A549 (cell line): ENCODE measurements around the gene LRRC59. TPM values are rescaled to one million over a fixed set of nuclear protein-coding genes. Genes with fewer than 3 reads are reported as not detected.

ENCODE experiments used
- ATAC-seq, 2 experiments: fragments of 200-7000 bp in 1 of 2; fragments of >200 bp in 1 of 2; cut with Nextera tagmentation in 1 of 2; cut with Tn5 transposase in 1 of 2; 3 replicates each; pipeline versions ENCODE4 v1.8.0 to v1.9.1; 2018 to 2020; ENCODE audit warnings: mild to moderate bottlenecking in 1 of 2, moderate library complexity in 1 of 2
- CTCF ChIA-PET: fragments of 300-600 bp; sonication (Branson Sonifier 250); formaldehyde crosslinking; extraction: SDS; loops from one replicate; lab custom pipeline; 2021; ENCODE audit warnings: antibody characterized with exemption, inconsistent platforms; lab: Yijun Ruan, JAX
- POLR2A ChIA-PET: fragments of 350-600 bp; formaldehyde crosslinking; extraction: SDS; loops from one replicate; lab custom pipeline; 2021; ENCODE audit warnings: antibody characterized with exemption, inconsistent platforms; lab: Yijun Ruan, JAX
- DNase-seq, 2 experiments: peaks; one replicate each; pipeline versions ENCODE4 v3.0.0 to v3.0.0-alpha.2; 2011 to 2016; ENCODE audit warnings: low read depth in 1 of 2, low spot score in 1 of 2
- FAIRE-seq: peaks from 2 replicates; lab custom pipeline; 2011; peaks lifted over from hg19 to GRCh38; lab: Jason Lieb, UNC
- H3K27ac ChIP-seq, 2 experiments: fragments of >200 bp; sonication (Bioruptor Twin); formaldehyde crosslinking; 3 replicates each; pipeline ENCODE4 v1.5.1; 2016 to 2017
- H3K4me1 ChIP-seq: fragments of >200 bp; sonication (Bioruptor Twin); formaldehyde crosslinking; 3 replicates; pipeline ENCODE4 v1.6.1; 2016
- H3K4me2 ChIP-seq: fragments of >200 bp; sonication (Bioruptor Twin); formaldehyde crosslinking; 3 replicates; pipeline ENCODE4 v1.6.1; 2016
- H3K4me3 ChIP-seq: fragments of >200 bp; sonication (Bioruptor Twin); formaldehyde crosslinking; 3 replicates; pipeline ENCODE4 v1.5.1; 2016
- H3K9me3 ChIP-seq: fragments of >200 bp; sonication (Bioruptor Twin); formaldehyde crosslinking; 3 replicates; pipeline ENCODE4 v1.6.1; 2016
- ATOH8 ChIP-seq: fragments of 250-450 bp; sonication (Bioruptor Pico); IDR thresholded peaks from 2 replicates; pipeline ENCODE4 v1.5.0; 2020; ENCODE audit warnings: low read depth, mild to moderate bottlenecking, moderate library complexity
- BCL3 ChIP-seq: fragments of >200 bp; sonication (Bioruptor Twin); formaldehyde crosslinking; IDR thresholded peaks from 3 replicates; pipeline ENCODE4 v1.6.1; 2016
- CBX2 ChIP-seq: fragments of 200-600 bp; sonication (generic); IDR thresholded peaks from 2 replicates; pipeline ENCODE4 v1.6.1; 2016; ENCODE audit warnings: low read depth, mild to moderate bottlenecking, borderline replicate concordance
- E2F6 ChIP-seq: IDR thresholded peaks from 2 replicates; pipeline ENCODE4 v1.6.1; 2012; ENCODE audit warnings: low read depth, borderline replicate concordance
- ELK1 ChIP-seq: fragments of 150-350 bp; IDR thresholded peaks from 2 replicates; pipeline ENCODE4 v1.6.1; 2014; ENCODE audit warnings: low read depth, mild to moderate bottlenecking, low read length
- EP300 ChIP-seq, 2 experiments: fragments of >200 bp; sonication (Bioruptor Twin); formaldehyde crosslinking; IDR thresholded peaks; 2 replicates in 1 of 2; 3 replicates in 1 of 2; pipeline ENCODE4 v1.6.1; 2016 to 2017
- FOSL2 ChIP-seq, 2 experiments: fragments of 450-650 bp in 1 of 2; fragments of >200 bp in 1 of 2; sonication (Bioruptor Twin) in 1 of 2; formaldehyde crosslinking; IDR thresholded peaks; 2 replicates each; pipeline versions ENCODE4 v1.5.0 to v1.6.1; 2016 to 2020; ENCODE audit warnings: mild to moderate bottlenecking in 1 of 2, moderate library complexity in 1 of 2
- HDAC2 ChIP-seq: fragments of 200-600 bp; sonication (generic); IDR thresholded peaks from 2 replicates; pipeline ENCODE4 v1.6.1; 2016
- HOXB5 ChIP-seq: fragments of 250-450 bp; sonication (Bioruptor Pico); IDR thresholded peaks from 2 replicates; pipeline ENCODE4 v1.5.0; 2020; ENCODE audit warnings: mild to moderate bottlenecking, moderate library complexity
- JUN ChIP-seq, 2 experiments: fragments of >200 bp; sonication (Bioruptor Twin); formaldehyde crosslinking; IDR thresholded peaks; 2 replicates in 1 of 2; 3 replicates in 1 of 2; pipeline ENCODE4 v1.6.1; 2016 to 2017
- JUNB ChIP-seq: fragments of >200 bp; sonication (Bioruptor Twin); formaldehyde crosslinking; IDR thresholded peaks from 2 replicates; pipeline ENCODE4 v1.6.1; 2016
- MAFK ChIP-seq: fragments of 450-650 bp; IDR thresholded peaks from 2 replicates; pipeline ENCODE4 v1.6.1; 2014; ENCODE audit not compliant: partially characterized antibody
- MYC ChIP-seq: IDR thresholded peaks from 2 replicates; pipeline ENCODE4 v1.6.1; 2012; ENCODE audit warnings: mild to moderate bottlenecking, inconsistent platforms, low read length, improper control_type of control experiment, borderline replicate concordance
- NPAS2 ChIP-seq: fragments of 250-450 bp; sonication (Bioruptor Pico); IDR thresholded peaks from 2 replicates; pipeline ENCODE4 v1.8.0; 2022; ENCODE audit warnings: mild to moderate bottlenecking, moderate library complexity, borderline replicate concordance
- PHF8 ChIP-seq: fragments of 200-600 bp; sonication (generic); IDR thresholded peaks from 2 replicates; pipeline ENCODE4 v1.6.1; 2016; ENCODE audit warnings: low read depth, mild to moderate bottlenecking, antibody characterized with exemption, moderate library complexity, borderline replicate concordance
- POLR2A ChIP-seq: IDR thresholded peaks from 2 replicates; pipeline ENCODE4 v1.6.1; 2012; ENCODE audit warnings: mild to moderate bottlenecking, low read length
- POLR2AphosphoS2 ChIP-seq: conservative IDR thresholded peaks from 2 replicates; pipeline ENCODE4 v1.6.1; 2012; ENCODE audit warnings: low read length, improper control_type of control experiment, inconsistent platforms
- RCOR1 ChIP-seq: fragments of 150-350 bp; IDR thresholded peaks from 2 replicates; pipeline ENCODE4 v1.6.1; 2014; ENCODE audit warnings: antibody characterized with exemption, low read length, low read depth
- ZSCAN20 ChIP-seq: fragments of 250-450 bp; sonication (Bioruptor Pico); IDR thresholded peaks from 2 replicates; pipeline ENCODE4 v1.8.0; 2022; ENCODE audit warnings: mild to moderate bottlenecking, moderate library complexity
- WGBS: methylation state at CpG from one replicate; pipeline ENCODE4 v1.1.6; 2017; ENCODE audit errors: missing lambda C conversion rate; 5-methylcytosine and 5-hydroxymethylcytosine counted together
- polyA plus RNA-seq, 4 experiments: library from polyadenylated mRNA; depleted of rRNA in 3 of 4; stranded (reverse); fragments of >200 nt; fragmentation: RNase III in 1 of 4; extraction: RNeasy Plus Mini Kit Qiagen cat#74134 plus additional on column Dnase treatment in 1 of 4; gene quantifications; 2 replicates in 3 of 4; 3 replicates in 1 of 4; pipeline ENCODE4 v1.2.3, GENCODE V29; 2011 to 2017

Gene LRRC59
- polyA plus RNA-seq, 2 of the 4 experiments (the other 2 are of a cell fraction) = 209 to 228 TPM

- TF ChIP-seq POLR2AphosphoS2 (0 out of 2 replicates have a peak, but pooled peaks have one; percentile 40), ZSCAN20 (CRISPR knock-in tag) (no peak)
- TF ChIP-seq, all 56 proteins: peak for 1
- peaks cover 27% of the 10 kb centered on the region for H3K4me1 ChIP-seq
- CTCF ChIA-PET = interaction anchor here (0.5 to 7.6 kb wide), 9 partner anchors 15 to 815 kb away, joined by 3 to 87 read pairs (median 3); partner anchors contain the start of gene COL1A1
- POLR2A ChIA-PET = interaction anchor here (1.3 to 2.0 kb wide), 2 partner anchors 15 to 50 kb away, joined by 3 to 6 read pairs; partner anchors contain the start of gene LRRC59
- peak overlapping the region; percentile 98 for H3K4me2 ChIP-seq
- no peak for FAIRE-seq
- DNase-seq = no peak
- WGBS = 81% methylated on average over 16 of the region's 17 CpGs
- ATAC-seq = peak in 1 of 2 experiments; percentile 13; a peak in 3 of 6 replicates
- no peaks in the 10 kb centered on the region for H3K9me3 ChIP-seq
- H3K27ac ChIP-seq = peak overlapping the region; percentile 94 to 99; a peak in 5 of 6 replicates
- peak overlapping the region; percentile 95 for H3K4me3 ChIP-seq
Measured at GRCh38 chr17:50347117-50347893, 50.0 kb downstream of the LRRC59 start.

- no peaks in the 10 kb centered on the region for H3K9me3 ChIP-seq
- ChIA-PET CTCF (interaction anchor here (0.5 to 7.6 kb wide), 8 partner anchors 16 to 816 kb away, joined by 3 to 87 read pairs (median 3); no protein-coding TSS in a partner anchor), POLR2A (interaction anchor here (0.5 to 2.0 kb wide), 6 partner anchors 14 to 51 kb away, joined by 3 to 6 read pairs (median 4); partner anchors contain the start of gene LRRC59)
- no peak for TF ChIP-seq ATOH8 (CRISPR knock-in tag)
- 0 out of 2 replicates have a peak, but pooled peaks have one; percentile 37 for TF ChIP-seq PHF8
- 0 out of 5 replicates have a peak, but pooled peaks of 1 of the 2 experiments have one; percentile 36 for TF ChIP-seq JUN (IDR thresholded peaks at IDR 0.05)
- TF ChIP-seq EP300 (IDR thresholded peaks at IDR 0.05) = no peak
- no peak for TF ChIP-seq HOXB5
- TF ChIP-seq MYC = 0 out of 2 replicates have a peak, but pooled peaks have one; percentile 42
- 0 out of 2 replicates have a peak, but pooled peaks have one; percentile 7 for TF ChIP-seq E2F6
- no peak for TF ChIP-seq JUNB
- no peak for TF ChIP-seq ELK1
- DNase-seq = peak in 1 of 2 experiments; percentile 60
- peak overlapping the region; percentile 98 for H3K4me2 ChIP-seq
- peak; percentile 46 to 53 for ATAC-seq
- H3K4me1 ChIP-seq = peaks cover 27% of the 10 kb centered on the region
- no peak for FAIRE-seq
- H3K27ac ChIP-seq = peak overlapping the region; percentile 94 to 99
- WGBS = 5% methylated on average over 27 of the region's 57 CpGs
- H3K4me3 ChIP-seq = peak overlapping the region; percentile 95
Measured at GRCh38 chr17:50346313-50347116, 50.8 kb downstream of the LRRC59 start.

- Histone ChIP-seq H3K4me1 (peaks cover 27% of the 10 kb centered on the region), H3K4me3 (peak within 1 kb of the TSS; percentile 95), H3K9me3 (no peaks in the 10 kb centered on the region), H3K4me2 (peak within 1 kb of the TSS; percentile 98), H3K27ac (peak within 1 kb of the TSS; percentile 94 to 99)
- ATAC-seq (peak; percentile 76 to 78), DNase-seq (peak; percentile 85 to 93), FAIRE-seq (no peak)
- CTCF ChIA-PET = interaction anchor here (0.9 to 7.6 kb wide), 7 partner anchors 16 to 184 kb away, joined by 3 to 87 read pairs (median 3); no protein-coding TSS in a partner anchor
- 9% methylated on average over 20 of the region's 87 CpGs for WGBS
- POLR2A ChIA-PET = interaction anchor here (0.5 to 2.0 kb wide), 6 partner anchors 13 to 51 kb away, joined by 3 to 6 read pairs (median 4); partner anchors contain the start of gene LRRC59
- TF ChIP-seq RCOR1 (no peak), POLR2AphosphoS2 (no peak), HDAC2 (no peak), BCL3 (peak; percentile 71; the same call in 2 of the 3 replicates), E2F6 (peak; percentile 67; the same call in 1 of the 2 replicates), PHF8 (peak; percentile 84; the same call in 1 of the 2 replicates), NPAS2 (CRISPR knock-in tag) (peak; percentile 22; the same call in 1 of the 2 replicates), MAFK (no peak), FOSL2 (IDR thresholded peaks at IDR 0.05) (no peak), FOSL2 (CRISPR knock-in tag; IDR thresholded peaks at IDR 0.05) (no peak), MYC (0 out of 2 replicates have a peak, but pooled peaks have one; percentile 35), POLR2A (peak; percentile 85), JUN (IDR thresholded peaks at IDR 0.05) (peak in 1 of 2 experiments; percentile 81; a peak in 4 of 5 replicates), CBX2 (no peak), EP300 (IDR thresholded peaks at IDR 0.05) (no peak)
Measured at GRCh38 chr17:50345432-50346312, 51.7 kb downstream of the LRRC59 start, which contains the start of gene XYLT2. Gene XYLT2, plus strand, starts transcription at chr17:50346126. Its CDS starts 15 bp downstream, at chr17:50346141.
